ENCODE results near the gene ERRFI1. TPM values are rescaled to one million over a fixed set of nuclear protein-coding genes. Genes with fewer than 3 reads are reported as not detected.

The ERRFI1 gene
- polyA plus RNA-seq, 4 donors = 20.7 to 26.0 (median 23.1) TPM

- no peak for DNase-seq (ENCODE audit: low read depth in 4 of 4, low spot score in 3 of 4)
Observed at GRCh38 chr1:8046391-8046790, 20.3 kb upstream of the ERRFI1 start.

DNA sequence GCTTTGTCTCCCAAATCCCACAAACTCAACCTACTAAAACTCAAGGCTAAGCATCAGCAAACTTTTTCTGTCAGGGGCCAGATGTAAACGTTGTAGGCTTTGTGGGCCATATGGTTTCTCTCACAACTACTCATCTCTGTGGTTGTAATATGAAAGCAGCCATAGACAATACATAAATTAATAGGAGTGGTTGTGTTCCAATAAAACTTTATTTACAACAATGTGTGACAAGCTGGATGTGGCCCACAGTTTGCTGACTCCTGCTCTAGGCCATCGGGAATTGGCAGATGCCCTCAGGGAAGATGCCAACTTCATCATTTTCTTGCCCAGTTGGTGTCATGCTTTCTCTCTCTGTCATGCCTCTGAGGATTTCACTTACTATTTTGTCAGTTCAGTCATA is 17.5 kb upstream of the ERRFI1 start:
- no peak for DNase-seq (ENCODE audit: low read depth in 4 of 4, low spot score in 3 of 4)

DNA sequence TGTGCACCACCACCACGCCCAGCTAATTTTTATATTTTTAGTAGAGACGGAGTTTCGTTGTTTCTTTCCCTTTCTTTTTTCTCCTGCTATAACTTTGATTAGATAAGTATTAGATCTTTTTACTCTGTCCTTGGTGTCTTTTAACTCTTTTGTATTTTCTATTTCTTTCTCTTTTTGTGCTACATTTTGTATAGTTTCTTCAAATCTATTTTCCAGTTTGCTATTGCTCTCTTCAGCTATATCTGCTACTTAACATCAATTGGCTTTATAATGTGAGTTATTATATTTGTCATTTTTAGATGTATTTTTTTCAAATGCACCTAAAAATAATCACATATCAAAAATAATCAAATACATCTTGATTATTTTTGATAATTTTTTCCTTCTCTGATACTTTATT is 16.0 kb upstream of the ERRFI1 start:
- no peak for DNase-seq (ENCODE audit: low read depth in 4 of 4, low spot score in 3 of 4)

DNA sequence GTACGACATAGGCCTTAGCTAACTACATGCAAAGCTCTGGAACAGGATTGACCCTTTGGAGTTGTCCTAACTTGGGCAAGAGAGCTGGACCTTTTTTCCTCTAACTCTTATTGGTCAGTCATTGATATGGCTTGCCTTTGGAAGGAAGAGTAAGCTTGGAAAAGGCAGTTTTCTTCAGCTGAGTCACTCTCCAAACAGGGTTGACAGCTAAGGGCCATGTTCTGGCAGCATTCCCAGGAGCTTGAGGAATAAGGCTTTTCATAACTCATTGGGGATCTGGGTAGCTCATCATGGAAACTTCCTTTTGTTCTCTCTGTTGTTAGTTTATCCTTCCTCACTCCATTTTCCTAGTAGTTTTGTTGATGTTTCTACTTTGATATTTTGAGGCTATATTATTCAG is 14.5 kb upstream of the ERRFI1 start:
- no peak for DNase-seq (ENCODE audit: low read depth in 4 of 4, low spot score in 3 of 4)

DNA sequence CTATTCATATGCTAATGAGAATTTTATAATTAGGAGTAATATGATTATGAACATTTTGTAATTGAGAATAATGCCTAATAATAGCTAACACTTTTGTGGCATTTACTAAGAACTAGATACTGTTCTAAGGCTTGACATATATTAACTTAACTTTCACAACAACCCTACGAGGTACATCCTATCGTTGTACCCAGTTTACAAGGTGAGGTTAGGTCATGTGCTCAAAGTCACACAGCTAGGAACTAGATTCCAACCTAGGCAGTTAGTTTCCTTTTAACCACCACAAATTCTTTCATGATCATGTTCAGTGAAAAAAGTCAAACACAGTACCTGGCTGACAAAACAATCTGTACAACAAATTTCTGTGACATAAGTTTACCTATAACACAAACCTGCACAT is 13.0 kb upstream of the ERRFI1 start:
- no peak for DNase-seq (ENCODE audit: low read depth in 4 of 4, low spot score in 3 of 4)

DNA sequence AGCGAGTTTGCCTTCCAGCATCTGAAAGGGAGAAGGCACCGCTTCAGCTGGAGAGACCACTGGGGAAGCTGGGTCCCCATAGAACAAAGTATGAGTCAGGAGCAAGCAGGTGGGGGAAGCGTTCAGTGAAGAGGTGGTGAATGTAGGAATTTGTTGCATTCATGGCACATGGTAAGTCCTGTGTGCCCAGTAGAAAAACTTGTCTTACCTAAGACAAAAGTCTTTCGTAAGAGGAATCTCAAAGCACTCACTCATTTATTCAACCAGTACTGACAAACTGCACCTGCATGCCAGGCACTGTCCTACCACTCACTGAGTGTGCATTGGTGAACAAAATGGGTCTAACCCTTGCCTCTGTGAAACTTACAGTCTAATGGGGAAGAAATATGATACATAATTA is 9.2 kb upstream of the ERRFI1 start:
- no peak for DNase-seq (ENCODE audit: low read depth in 4 of 4, low spot score in 3 of 4)

GRCh38 chr1:8033322-8033721 is 7.2 kb upstream of the ERRFI1 start:
- DNase-seq (ENCODE audit: low read depth in 4 of 4, low spot score in 3 of 4) = no peak

DNA sequence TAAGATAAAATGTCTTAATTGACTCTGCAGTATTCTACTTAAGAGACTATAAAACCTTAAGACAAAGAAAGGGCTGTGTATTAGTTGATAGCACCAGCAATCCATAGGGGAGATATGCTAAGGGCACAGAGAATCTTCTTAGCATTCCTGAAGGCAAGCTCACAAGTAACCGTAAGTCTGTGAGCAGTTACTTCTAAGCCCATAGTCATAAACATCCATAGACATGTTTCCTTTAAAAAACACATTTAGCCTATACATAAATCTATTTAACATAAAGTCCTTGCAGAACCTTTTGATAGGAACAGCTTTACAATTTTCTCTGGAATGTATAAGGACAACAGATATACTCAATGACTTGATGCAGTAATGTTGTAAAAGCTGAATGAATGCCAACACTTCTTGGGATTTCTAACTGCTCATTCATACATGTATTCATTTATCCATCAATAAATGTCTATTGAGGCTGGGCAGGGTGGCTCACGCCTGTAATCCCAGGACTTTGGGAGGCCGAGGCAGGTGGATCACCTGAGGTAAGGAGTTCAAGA is 6.3 kb upstream of the ERRFI1 start:
- no peak for DNase-seq (ENCODE audit: low read depth in 4 of 4, low spot score in 3 of 4)

GRCh38 chr1:8031176-8031785 is 5.2 kb upstream of the ERRFI1 start:
- no peak for DNase-seq (ENCODE audit: low read depth in 4 of 4, low spot score in 3 of 4)

GRCh38 chr1:8028571-8028910 is 2.4 kb upstream of the ERRFI1 start:
- DNase-seq (ENCODE audit: low read depth in 4 of 4, low spot score in 3 of 4) = no peak

DNA sequence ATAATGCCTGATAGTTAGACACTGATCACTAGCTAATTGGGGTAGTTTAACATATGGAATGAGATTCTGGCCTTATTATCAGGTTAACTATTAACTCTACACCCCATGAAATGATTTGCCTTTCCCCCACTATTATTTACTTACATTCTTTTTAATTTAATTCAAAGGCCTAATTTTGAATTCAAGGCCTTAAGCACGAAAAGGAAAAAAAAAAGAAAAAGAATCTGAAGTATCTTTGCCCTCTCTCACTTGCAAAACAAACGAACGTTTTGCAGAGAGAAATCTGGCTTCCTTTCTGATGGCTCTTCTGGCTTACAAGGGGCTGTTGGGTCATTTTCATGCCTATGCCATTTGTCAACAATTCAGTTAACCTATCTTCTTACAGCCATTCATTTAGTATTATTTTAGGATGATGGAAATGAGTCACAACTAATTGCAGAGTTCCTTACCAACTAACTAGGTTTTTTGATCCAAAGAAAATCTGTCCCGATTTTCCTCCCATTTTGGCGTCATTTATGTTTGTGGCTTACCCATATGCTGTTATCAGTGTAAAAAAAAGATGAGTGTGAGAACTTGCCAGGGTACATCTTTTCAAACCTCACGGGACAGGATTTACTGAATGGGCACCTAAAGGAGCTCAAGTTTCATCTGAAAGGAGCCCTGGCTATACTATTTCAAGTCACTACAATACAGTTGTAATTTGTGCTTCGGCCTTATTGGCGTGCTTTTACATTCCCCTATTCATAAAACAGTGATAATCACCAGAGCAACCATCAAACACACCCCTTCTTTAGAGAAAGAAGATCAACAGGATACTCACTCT is 1.9 kb upstream of the ERRFI1 start:
- no peak for DNase-seq (ENCODE audit: low read depth in 4 of 4, low spot score in 3 of 4)

GRCh38 chr1:8026976-8027747 is 1.1 kb upstream of the ERRFI1 start:
- DNase-seq (ENCODE audit: low read depth in 4 of 4, low spot score in 3 of 4) = no peak

GRCh38 chr1:8025671-8026144 is 401 bp downstream of the ERRFI1 start:
- DNase-seq (ENCODE audit: low read depth in 4 of 4, low spot score in 3 of 4) = no peak

DNA sequence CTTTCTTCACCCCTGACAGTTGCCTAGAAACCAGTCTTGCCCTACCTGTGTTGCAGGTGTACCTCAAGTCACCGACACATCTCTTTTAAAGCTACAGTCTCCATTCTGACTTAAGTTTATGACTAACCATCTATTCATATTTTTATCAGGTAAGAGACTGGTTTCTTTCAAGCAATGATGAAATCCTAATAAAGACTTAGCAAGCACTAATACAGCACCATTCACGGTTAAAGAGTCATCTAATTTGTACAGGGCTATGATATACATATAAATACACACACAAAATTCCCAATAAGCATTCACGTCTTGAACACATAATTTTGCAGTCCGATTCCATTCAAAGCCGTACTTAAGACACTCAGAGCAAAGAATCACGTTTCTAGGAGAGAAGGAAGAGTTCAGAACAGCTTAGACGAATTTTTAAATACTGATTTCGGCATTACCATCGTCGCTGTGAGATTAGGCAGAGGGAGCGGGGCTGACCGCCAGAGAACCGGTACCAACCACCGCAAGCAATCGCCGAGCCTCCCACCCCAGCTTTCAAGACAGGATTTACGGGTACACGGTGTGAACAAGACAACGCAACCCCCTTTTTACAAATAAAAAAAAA is 943 bp downstream of the ERRFI1 start:
- DNase-seq (ENCODE audit: low read depth in 4 of 4, low spot score in 3 of 4) = no peak

DNA sequence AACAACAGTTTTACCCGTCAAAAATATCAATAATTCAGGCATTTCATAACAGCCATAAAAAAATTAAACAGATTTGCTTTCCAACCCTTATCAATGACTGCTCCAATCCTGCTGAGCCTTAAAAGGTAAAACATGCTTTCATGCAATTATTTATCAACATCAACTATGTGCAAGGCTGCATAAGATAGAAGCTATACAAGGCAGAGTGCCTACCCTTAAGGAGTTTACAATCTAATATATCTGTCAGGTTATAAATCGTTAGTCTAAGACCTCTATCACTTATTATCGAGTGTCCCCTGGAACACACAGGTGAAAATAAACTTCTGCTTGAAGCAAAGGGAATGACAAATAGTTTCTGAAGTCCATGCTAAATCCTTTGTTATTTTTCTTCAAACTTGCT is 1.8 kb downstream of the ERRFI1 start:
- DNase-seq (ENCODE audit: low read depth in 4 of 4, low spot score in 3 of 4) = no peak

GRCh38 chr1:8023995-8024313 is 2.2 kb downstream of the ERRFI1 start:
- DNase-seq (ENCODE audit: low read depth in 4 of 4, low spot score in 3 of 4) = no peak

- DNase-seq (ENCODE audit: low read depth in 4 of 4, low spot score in 3 of 4) = no peak
Observed at GRCh38 chr1:8023287-8023994, 2.7 kb downstream of the ERRFI1 start.

- no peak for DNase-seq (ENCODE audit: low read depth in 4 of 4, low spot score in 3 of 4)
Observed at GRCh38 chr1:8022395-8023286, 3.5 kb downstream of the ERRFI1 start.

DNA sequence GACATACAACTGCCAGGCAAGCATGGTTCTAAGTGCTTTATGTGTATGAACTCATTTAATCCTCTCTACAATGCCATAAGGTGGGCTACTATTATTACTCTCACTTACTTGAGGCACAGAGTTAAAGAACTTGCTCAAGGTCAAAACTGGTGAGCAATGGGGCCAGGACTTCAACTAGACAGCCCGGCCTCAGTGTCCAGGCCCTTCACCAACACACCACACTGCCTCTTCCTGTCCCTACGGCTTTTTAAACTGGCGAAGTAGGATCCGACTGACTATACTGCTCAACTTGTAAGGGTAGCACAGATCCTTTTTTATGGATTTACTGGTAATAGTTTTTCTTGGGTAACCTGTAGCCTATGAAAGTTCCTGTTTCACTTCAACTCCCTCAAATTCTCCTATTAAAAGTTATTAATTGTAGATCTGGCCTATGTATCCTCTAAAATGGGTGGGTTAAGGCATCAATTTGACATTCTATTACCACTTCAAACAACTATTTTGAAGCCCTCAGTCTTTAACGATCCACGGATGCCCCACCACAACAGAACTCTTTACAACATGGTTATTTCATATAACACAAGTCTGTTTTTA is 4.3 kb downstream of the ERRFI1 start:
- no peak for DNase-seq (ENCODE audit: low read depth in 4 of 4, low spot score in 3 of 4)
